HAP-1 (cell line): ENCODE measurements around the gene RNFT2.
A peak's percentile ranks its signal among the peaks of the same experiment; 100 is the strongest.
"Not testable (repeated sequence)": the region's sequence is repeated elsewhere in the genome, so short reads cannot be mapped to it uniquely, and the experiment has no call there.

ENCODE experiments used
- DNase-seq, 2 experiments: peaks; one replicate each; pipeline ENCODE4 v3.0.0-alpha.2; 2016 to 2020; ENCODE audit warnings: low spot score in 2 of 2
- H3K27me3 ChIP-seq: fragments of 250-450 bp; sonication (Bioruptor Pico); 2 replicates; pipeline ENCODE4 v1.5.1; 2020; ENCODE audit warnings: low read depth, mild to moderate bottlenecking, moderate library complexity
- H3K36me3 ChIP-seq: fragments of 250-450 bp; sonication (Bioruptor Pico); replicated peaks from 2 replicates; pipeline ENCODE4 v1.5.1; 2020; ENCODE audit warnings: mild to moderate bottlenecking
- H3K4me1 ChIP-seq: fragments of 250-450 bp; sonication (Bioruptor Pico); 2 replicates; pipeline ENCODE4 v1.5.1; 2020; ENCODE audit warnings: mild to moderate bottlenecking
- H3K4me3 ChIP-seq: fragments of 250-450 bp; sonication (Bioruptor Pico); 2 replicates; pipeline ENCODE4 v1.5.1; 2020; ENCODE audit warnings: mild to moderate bottlenecking, moderate library complexity
- H3K9me3 ChIP-seq: fragments of 250-450 bp; sonication (Bioruptor Pico); 2 replicates; pipeline ENCODE4 v1.5.1; 2020; ENCODE audit warnings: mild to moderate bottlenecking, moderate library complexity
- in situ Hi-C: fragments of 300-500 bp; cut with MboI; formaldehyde crosslinking; loops from 3 replicates; pipeline ENCODE4 v1.14.3; 2020; ENCODE audit warnings: low sequenced_read_pairs, inconsistent platforms, mixed read lengths

RNFT2 gene

DNA sequence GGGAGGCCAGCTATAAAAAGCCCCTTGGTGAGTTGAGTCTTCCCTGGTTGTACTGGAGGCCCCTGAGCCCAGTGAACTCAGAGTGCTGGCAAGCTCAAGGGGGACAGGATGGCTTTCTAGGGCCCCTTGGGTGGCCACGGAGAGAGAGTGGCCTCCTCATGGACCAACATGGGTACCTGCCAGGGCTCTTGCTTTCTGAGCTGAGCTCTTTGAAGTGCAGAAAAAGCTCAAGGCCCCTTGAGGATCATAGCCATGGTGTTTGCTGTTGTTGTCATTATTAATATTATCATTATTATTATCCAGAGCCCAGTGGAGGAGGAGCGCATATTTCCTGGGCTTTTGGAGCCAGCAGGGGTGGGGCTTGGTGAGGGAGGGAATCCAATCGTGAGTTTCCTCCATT lies 6.7 kb downstream of the RNFT2 start:
- Histone ChIP-seq H3K4me1 (no peaks in the 10 kb centered on the region), H3K27me3 (no peaks in the 10 kb centered on the region), H3K36me3 (peaks cover 16% of the 10 kb centered on the region), H3K9me3 (no peaks in the 10 kb centered on the region), H3K4me3 (no peak overlapping the region)
- no peak for DNase-seq
- in situ Hi-C loops: no loop called here

- H3K27me3 ChIP-seq: no peaks in the 10 kb centered on the region
- peaks cover 12% of the 10 kb centered on the region for H3K36me3 ChIP-seq
- no peak for DNase-seq
- no peaks in the 10 kb centered on the region for H3K9me3 ChIP-seq
- in situ Hi-C loops: no loop called here
- no peaks in the 10 kb centered on the region for H3K4me1 ChIP-seq
- no peak overlapping the region for H3K4me3 ChIP-seq
These were observed 7.4 kb downstream of the RNFT2 start for GRCh38 chr12:116745554-116745953.

- in situ Hi-C loops: no loop called here
- no peak for DNase-seq
- no peak overlapping the region for H3K4me3 ChIP-seq
- no peaks in the 10 kb centered on the region for H3K4me1 ChIP-seq
- H3K9me3 ChIP-seq: no peaks in the 10 kb centered on the region
- H3K36me3 ChIP-seq: peaks cover 12% of the 10 kb centered on the region; the same call in 1 of the 2 replicates
- no peaks in the 10 kb centered on the region for H3K27me3 ChIP-seq
These were observed 11.8 kb downstream of the RNFT2 start for GRCh38 chr12:116749884-116750283.

DNA sequence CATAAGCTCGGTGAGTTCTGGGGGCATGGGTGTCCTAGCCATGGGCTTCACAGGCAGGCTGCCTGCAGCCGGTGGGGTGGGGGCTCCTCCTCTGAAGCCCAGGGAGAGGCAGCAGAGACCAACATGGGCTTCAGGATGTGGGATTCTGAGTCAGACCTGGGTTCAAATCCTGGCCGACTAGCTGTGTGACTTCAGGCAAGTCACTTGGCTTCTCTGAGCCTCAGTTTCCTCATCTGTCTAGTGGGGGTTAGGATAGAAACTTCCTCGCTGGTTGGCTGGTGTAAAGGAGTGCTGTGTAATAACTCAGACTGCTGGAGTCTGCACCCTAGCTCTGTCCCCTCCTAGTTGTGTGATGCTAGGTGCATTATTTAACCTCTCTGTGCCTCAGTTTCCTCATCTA lies 12.2 kb downstream of the RNFT2 start:
- no peak for DNase-seq
- peaks cover 12% of the 10 kb centered on the region; the same call in 1 of the 2 replicates for H3K36me3 ChIP-seq
- H3K9me3 ChIP-seq: no peaks in the 10 kb centered on the region
- no peak overlapping the region for H3K4me3 ChIP-seq
- no peaks in the 10 kb centered on the region for H3K4me1 ChIP-seq
- H3K27me3 ChIP-seq: no peaks in the 10 kb centered on the region
- in situ Hi-C loops: no loop called here

DNA sequence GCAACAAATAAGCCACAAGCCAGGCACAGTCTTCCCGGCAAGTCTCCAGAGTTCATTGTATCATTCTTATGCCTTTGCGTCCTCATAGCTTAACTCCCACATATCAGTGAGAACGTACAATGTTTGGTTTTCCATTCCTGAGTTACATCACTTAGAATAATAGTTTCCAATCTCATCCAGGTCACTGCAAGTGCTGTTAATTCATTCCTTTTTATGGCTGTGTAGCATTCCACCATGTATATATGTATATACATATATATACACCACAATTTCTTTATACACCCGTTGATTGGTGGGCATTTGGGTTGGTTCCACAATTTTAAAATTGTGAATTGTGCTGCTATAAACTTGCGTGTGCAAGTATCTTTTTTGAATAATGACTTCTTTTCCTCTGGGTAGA lies 16.0 kb downstream of the RNFT2 start:
- DNase-seq, H3K4me1 ChIP-seq, H3K36me3 ChIP-seq, in situ Hi-C loops, H3K4me3 ChIP-seq, H3K9me3 ChIP-seq, H3K27me3 ChIP-seq: not testable (repeated sequence)

DNA sequence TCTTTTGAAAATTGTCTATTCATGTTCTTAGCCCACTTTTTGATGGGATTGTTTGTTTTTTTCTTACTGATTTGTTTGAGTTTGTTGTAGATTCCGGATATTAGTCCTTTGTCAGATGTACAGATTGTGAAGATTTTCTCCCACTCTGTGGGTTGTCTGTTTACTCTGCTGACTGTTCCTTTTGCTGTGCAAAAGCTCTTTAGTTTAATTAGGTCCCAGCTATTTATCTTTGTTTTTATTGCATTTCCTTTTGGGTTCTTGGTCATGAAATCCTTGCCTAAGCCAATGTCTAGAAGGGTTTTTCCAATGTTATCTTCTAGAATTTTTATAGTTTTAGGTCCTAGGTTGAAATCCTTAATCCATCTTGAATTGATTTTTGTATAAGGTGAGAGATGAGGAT lies 16.7 kb downstream of the RNFT2 start:
- H3K27me3 ChIP-seq, H3K9me3 ChIP-seq, H3K36me3 ChIP-seq, H3K4me1 ChIP-seq, H3K4me3 ChIP-seq, in situ Hi-C loops, DNase-seq: not testable (repeated sequence)

- DNase-seq: peak; percentile 74 to 88
- no peaks in the 10 kb centered on the region for H3K27me3 ChIP-seq
- H3K4me1 ChIP-seq: peaks cover 7% of the 10 kb centered on the region
- H3K9me3 ChIP-seq: no peaks in the 10 kb centered on the region
- peak overlapping the region; percentile 51 for H3K4me3 ChIP-seq
- H3K36me3 ChIP-seq: peaks cover 22% of the 10 kb centered on the region
- in situ Hi-C loops: no loop called here
These were observed 21.9 kb downstream of the RNFT2 start for GRCh38 chr12:116759783-116760621.

DNA sequence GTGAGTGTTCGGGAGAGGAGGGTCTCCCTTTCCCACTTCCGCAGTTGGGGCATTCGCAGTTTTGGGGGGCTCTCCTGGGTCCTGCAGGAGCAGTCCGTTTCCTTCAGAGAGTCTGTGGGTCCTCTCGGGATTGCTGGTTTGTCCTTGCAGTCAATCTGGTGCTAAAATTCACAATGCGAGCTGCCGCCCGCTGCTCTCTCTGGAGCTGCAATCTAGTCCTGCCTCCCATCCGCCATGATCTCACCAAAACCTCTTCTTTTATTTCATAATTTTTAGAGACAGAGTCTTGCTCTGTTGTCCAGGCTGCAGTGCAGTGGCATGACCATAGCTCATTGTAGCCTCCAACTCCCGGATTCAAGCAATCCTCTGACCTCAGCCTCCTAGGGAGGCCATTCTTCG lies 22.5 kb downstream of the RNFT2 start:
- H3K4me3 ChIP-seq: peak overlapping the region; percentile 51
- in situ Hi-C loops: no loop called here

DNA sequence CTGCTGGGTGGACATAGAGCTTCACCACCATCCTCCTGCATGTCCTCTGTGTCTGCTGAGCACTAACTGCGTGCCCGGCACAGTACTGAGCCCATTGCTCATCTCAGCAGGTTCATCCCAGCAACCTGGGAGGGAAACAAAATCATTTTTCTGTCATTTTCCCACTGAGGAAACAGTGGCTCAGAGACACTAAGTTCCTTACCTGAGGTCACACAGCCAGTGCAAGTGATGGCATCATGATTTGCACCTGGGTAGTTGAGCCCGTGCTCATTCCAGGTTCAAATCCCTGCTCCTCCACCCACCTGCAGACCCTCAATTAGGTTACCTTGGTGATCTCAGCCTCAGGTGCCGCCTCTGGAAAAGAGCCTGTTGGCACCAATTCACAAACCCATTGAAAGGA lies 23.4 kb downstream of the RNFT2 start:
- DNase-seq: no peak
- Histone ChIP-seq H3K27me3 (no peaks in the 10 kb centered on the region), H3K9me3 (no peaks in the 10 kb centered on the region), H3K4me1 (peaks cover 7% of the 10 kb centered on the region), H3K4me3 (peak overlapping the region; percentile 51), H3K36me3 (peaks cover 27% of the 10 kb centered on the region)
- in situ Hi-C loops: no loop called here

More for the DNA sequence above, 22.5 kb downstream of the RNFT2 start:
- Histone ChIP-seq H3K36me3 (peaks cover 22% of the 10 kb centered on the region), H3K4me1 (peaks cover 7% of the 10 kb centered on the region), H3K9me3 (no peaks in the 10 kb centered on the region), H3K27me3 (no peaks in the 10 kb centered on the region)
- no peak for DNase-seq

GRCh38 chr12:116765271-116765670 lies 27.2 kb downstream of the RNFT2 start:
- Histone ChIP-seq H3K27me3 (no peaks in the 10 kb centered on the region), H3K4me3 (no peak overlapping the region), H3K36me3 (peaks cover 53% of the 10 kb centered on the region), H3K4me1 (peaks cover 7% of the 10 kb centered on the region), H3K9me3 (no peaks in the 10 kb centered on the region)
- DNase-seq: no peak
- in situ Hi-C loops: no loop called here

GRCh38 chr12:116766285-116766684 lies 28.2 kb downstream of the RNFT2 start:
- no peak overlapping the region for H3K4me3 ChIP-seq

DNA sequence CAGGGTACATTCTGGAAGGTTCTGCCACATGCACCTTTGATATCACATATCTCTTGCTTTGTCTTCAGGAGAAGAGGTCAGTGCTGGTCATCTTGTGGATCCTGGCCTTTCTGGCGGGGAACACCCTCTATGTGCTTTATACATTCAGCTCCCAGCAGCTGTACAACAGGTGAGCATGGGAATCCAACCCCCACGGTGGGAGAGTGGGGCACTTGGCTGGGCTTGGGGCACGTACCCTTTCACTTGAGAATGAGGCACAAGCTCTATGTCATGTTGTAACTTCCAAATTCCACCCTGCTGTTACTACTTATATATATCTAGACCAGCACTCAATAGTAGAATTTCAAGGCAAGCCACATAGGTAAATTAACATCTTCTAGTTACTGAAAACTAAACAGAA lies 28.6 kb downstream of the RNFT2 start:
- in situ Hi-C loops: no loop called here
- Histone ChIP-seq H3K27me3 (no peaks in the 10 kb centered on the region), H3K4me1 (no peaks in the 10 kb centered on the region), H3K36me3 (peaks cover 47% of the 10 kb centered on the region), H3K4me3 (no peak overlapping the region), H3K9me3 (no peaks in the 10 kb centered on the region)
- DNase-seq: no peak

More at GRCh38 chr12:116766285-116766684, 28.2 kb downstream of the RNFT2 start:
- DNase-seq: no peak
- Histone ChIP-seq H3K4me1 (peaks cover 3% of the 10 kb centered on the region), H3K27me3 (no peaks in the 10 kb centered on the region), H3K9me3 (no peaks in the 10 kb centered on the region), H3K36me3 (peaks cover 51% of the 10 kb centered on the region)
- in situ Hi-C loops: no loop called here

- no peak for DNase-seq
- Histone ChIP-seq H3K4me3 (no peak overlapping the region), H3K4me1 (no peaks in the 10 kb centered on the region), H3K9me3 (no peaks in the 10 kb centered on the region), H3K36me3 (peaks cover 43% of the 10 kb centered on the region), H3K27me3 (no peaks in the 10 kb centered on the region)
- in situ Hi-C loops: no loop called here
These were observed 33.5 kb downstream of the RNFT2 start for GRCh38 chr12:116771651-116772050.

GRCh38 chr12:116773276-116773731 lies 35.2 kb downstream of the RNFT2 start:
- no peaks in the 10 kb centered on the region for H3K4me1 ChIP-seq
- H3K9me3 ChIP-seq: no peaks in the 10 kb centered on the region
- no peak overlapping the region for H3K4me3 ChIP-seq
- peaks cover 29% of the 10 kb centered on the region for H3K36me3 ChIP-seq
- no peaks in the 10 kb centered on the region for H3K27me3 ChIP-seq
- in situ Hi-C loops: no loop called here
- no peak for DNase-seq
